GM21360 (cell line): Measurements from ENCODE around the gene CDK19.
A peak's percentile ranks its signal among the peaks of the same experiment; 100 is the strongest.
"Not testable (repeated sequence)": the region's sequence is repeated elsewhere in the genome, so short reads cannot be mapped to it uniquely, and the experiment has no call there.

Experiments used
- ATAC-seq: cut with Tn5 transposase; IDR thresholded peaks from one replicate; pipeline ENCODE4 v1.9.1; 2021; ENCODE audit warnings: mild to moderate bottlenecking, moderate library complexity; ENCODE audit not compliant: unreplicated experiment

CDK19 gene

GRCh38 chr6:110629153-110629552, 186.1 kb downstream of the CDK19 start:
- ATAC-seq: no peak

- ATAC-seq: no peak
These were observed 186.9 kb downstream of the CDK19 start for GRCh38 chr6:110628330-110628729.

GRCh38 chr6:110626442-110626841, 188.8 kb downstream of the CDK19 start:
- ATAC-seq: no peak

- no peak for ATAC-seq
These were observed 189.4 kb downstream of the CDK19 start for GRCh38 chr6:110625883-110626282.

- ATAC-seq: no peak
These were observed 192.2 kb downstream of the CDK19 start for GRCh38 chr6:110622912-110623578.

GRCh38 chr6:110621061-110621460, 194.2 kb downstream of the CDK19 start:
- no peak for ATAC-seq

GRCh38 chr6:110620065-110620464, 195.2 kb downstream of the CDK19 start:
- ATAC-seq: no peak

- no peak for ATAC-seq
These were observed 195.9 kb downstream of the CDK19 start for GRCh38 chr6:110619275-110619908.

- no peak for ATAC-seq
These were observed 196.5 kb downstream of the CDK19 start for GRCh38 chr6:110618591-110619267.

- ATAC-seq: peak; percentile 76
These were observed 198.2 kb downstream of the CDK19 start for GRCh38 chr6:110617057-110617456.

GRCh38 chr6:110615722-110616121, 199.5 kb downstream of the CDK19 start:
- ATAC-seq: no peak

- ATAC-seq: no peak
These were observed 200.7 kb downstream of the CDK19 start for GRCh38 chr6:110614586-110614985.

GRCh38 chr6:110614106-110614505, 201.2 kb downstream of the CDK19 start:
- ATAC-seq: no peak

- ATAC-seq: no peak
These were observed 201.9 kb downstream of the CDK19 start for GRCh38 chr6:110613356-110613755.

- no peak for ATAC-seq
These were observed 203.0 kb downstream of the CDK19 start for GRCh38 chr6:110612298-110612697.

- no peak for ATAC-seq
These were observed 206.2 kb downstream of the CDK19 start for GRCh38 chr6:110609101-110609500.

GRCh38 chr6:110608151-110608550, 207.1 kb downstream of the CDK19 start:
- ATAC-seq: no peak

GRCh38 chr6:110606151-110606550, 209.1 kb downstream of the CDK19 start:
- ATAC-seq: no peak

- ATAC-seq: not testable (repeated sequence)
These were observed 214.6 kb downstream of the CDK19 start for GRCh38 chr6:110600640-110601039.

- no peak for ATAC-seq
These were observed 217.5 kb downstream of the CDK19 start for GRCh38 chr6:110597761-110598160.

GRCh38 chr6:110596354-110596753, 218.9 kb downstream of the CDK19 start:
- ATAC-seq: no peak

- ATAC-seq: no peak
These were observed 220.2 kb downstream of the CDK19 start for GRCh38 chr6:110595112-110595511.
